Measurements from ENCODE around the gene IQCB1. TPM values are rescaled to one million over a fixed set of nuclear protein-coding genes. Genes with fewer than 3 reads are reported as not detected.

The IQCB1 gene
- total and polyA plus RNA-seq, 9 of the 15 experiments (the other 6 are each of a cell fraction or from before 2014, with no cell fraction given), result 21.1 to 38.1 (median 27.5) TPM

DNA sequence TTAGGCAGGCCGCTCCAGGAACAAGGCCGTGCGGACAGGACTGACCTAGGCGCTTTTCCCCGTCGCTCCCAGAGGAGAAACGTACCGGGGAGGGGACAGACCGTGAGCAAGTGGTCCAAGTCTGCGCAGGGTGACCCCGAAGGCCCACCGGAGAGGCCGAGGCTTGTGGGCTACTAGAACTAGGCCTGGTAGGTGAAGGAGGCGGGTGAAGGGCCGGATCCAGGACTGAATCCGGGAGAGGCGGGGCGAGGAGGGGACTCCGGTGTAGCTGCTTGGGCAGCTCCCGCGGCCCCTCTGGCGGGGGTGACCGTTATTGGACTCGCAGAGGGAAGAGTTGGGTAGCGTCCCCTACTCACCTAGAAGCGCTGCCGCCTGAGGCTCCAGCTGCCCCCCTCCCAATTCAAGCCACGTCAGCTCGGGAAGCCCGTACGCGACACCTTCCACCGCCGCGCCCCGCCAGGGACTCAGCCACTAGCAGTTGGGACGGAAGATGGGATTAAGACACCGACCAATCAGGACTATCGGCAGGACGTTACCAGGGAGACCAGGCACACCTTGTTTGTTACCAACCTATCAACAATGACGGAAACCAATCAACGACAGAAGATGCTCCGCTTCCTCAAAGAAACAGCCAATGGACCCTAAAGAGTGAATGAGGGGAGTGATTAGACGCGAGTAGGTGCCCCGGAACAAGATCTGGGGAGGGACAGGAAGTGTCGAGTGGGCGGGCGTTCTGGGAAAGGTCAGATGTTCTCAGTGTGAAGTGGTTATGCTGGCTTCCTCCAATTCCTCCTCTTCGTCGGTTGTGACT lies 85.4 kb downstream of the IQCB1 start, which contains the start of gene GOLGB1 (continued):
- TF ChIP-seq, protein P1, sequence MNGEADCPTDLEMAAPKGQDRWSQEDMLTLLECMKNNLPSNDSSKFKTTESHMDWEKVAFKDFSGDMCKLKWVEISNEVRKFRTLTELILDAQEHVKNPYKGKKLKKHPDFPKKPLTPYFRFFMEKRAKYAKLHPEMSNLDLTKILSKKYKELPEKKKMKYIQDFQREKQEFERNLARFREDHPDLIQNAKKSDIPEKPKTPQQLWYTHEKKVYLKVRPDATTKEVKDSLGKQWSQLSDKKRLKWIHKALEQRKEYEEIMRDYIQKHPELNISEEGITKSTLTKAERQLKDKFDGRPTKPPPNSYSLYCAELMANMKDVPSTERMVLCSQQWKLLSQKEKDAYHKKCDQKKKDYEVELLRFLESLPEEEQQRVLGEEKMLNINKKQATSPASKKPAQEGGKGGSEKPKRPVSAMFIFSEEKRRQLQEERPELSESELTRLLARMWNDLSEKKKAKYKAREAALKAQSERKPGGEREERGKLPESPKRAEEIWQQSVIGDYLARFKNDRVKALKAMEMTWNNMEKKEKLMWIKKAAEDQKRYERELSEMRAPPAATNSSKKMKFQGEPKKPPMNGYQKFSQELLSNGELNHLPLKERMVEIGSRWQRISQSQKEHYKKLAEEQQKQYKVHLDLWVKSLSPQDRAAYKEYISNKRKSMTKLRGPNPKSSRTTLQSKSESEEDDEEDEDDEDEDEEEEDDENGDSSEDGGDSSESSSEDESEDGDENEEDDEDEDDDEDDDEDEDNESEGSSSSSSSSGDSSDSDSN (IDR thresholded peaks at IDR 0.05; ENCODE audit: borderline replicate concordance in 1 of 2, low read depth in 2 of 2, low read length in 2 of 2), result 0 out of 4 replicates have a peak, but pooled peaks of 1 of the 2 experiments have one; percentile 62
- TF ChIP-seq, protein P2, sequence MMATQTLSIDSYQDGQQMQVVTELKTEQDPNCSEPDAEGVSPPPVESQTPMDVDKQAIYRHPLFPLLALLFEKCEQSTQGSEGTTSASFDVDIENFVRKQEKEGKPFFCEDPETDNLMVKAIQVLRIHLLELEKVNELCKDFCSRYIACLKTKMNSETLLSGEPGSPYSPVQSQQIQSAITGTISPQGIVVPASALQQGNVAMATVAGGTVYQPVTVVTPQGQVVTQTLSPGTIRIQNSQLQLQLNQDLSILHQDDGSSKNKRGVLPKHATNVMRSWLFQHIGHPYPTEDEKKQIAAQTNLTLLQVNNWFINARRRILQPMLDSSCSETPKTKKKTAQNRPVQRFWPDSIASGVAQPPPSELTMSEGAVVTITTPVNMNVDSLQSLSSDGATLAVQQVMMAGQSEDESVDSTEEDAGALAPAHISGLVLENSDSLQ (IDR thresholded peaks at IDR 0.05), result peak; percentile 95
- TF ChIP-seq ZNF212 (CRISPR knock-in tag; IDR thresholded peaks at IDR 0.05), result no peak
- no peak for TF ChIP-seq KAT8 (IDR thresholded peaks at IDR 0.05; ENCODE audit: low read depth)
- TF ChIP-seq, protein P3, sequence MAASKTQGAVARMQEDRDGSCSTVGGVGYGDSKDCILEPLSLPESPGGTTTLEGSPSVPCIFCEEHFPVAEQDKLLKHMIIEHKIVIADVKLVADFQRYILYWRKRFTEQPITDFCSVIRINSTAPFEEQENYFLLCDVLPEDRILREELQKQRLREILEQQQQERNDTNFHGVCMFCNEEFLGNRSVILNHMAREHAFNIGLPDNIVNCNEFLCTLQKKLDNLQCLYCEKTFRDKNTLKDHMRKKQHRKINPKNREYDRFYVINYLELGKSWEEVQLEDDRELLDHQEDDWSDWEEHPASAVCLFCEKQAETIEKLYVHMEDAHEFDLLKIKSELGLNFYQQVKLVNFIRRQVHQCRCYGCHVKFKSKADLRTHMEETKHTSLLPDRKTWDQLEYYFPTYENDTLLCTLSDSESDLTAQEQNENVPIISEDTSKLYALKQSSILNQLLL (CRISPR knock-in tag; IDR thresholded peaks at IDR 0.05; ENCODE audit: borderline replicate concordance), result no peak
- no peak for TF ChIP-seq ZNF311 (CRISPR knock-in tag; IDR thresholded peaks at IDR 0.05)
- TF ChIP-seq ILF3 (IDR thresholded peaks at IDR 0.05; ENCODE audit: borderline replicate concordance), result no peak
- 0 out of 2 replicates have a peak, but pooled peaks have one; percentile 17 for TF ChIP-seq ESRRA (IDR thresholded peaks at IDR 0.05; ENCODE audit: borderline replicate concordance, low read depth)
- no peak for TF ChIP-seq RNF2 (IDR thresholded peaks at IDR 0.05)
- no peak for TF ChIP-seq ZNF133 (CRISPR knock-in tag; IDR thresholded peaks at IDR 0.05)
- TF ChIP-seq GATAD2A (IDR thresholded peaks at IDR 0.05), result no peak
- no peak for TF ChIP-seq ERF (CRISPR knock-in tag; IDR thresholded peaks at IDR 0.05)
- no peak for TF ChIP-seq FUS (optimal IDR thresholded peaks at IDR 0.05; ENCODE audit: low read depth, low read length)
- TF ChIP-seq ZNF140 (CRISPR knock-in tag; IDR thresholded peaks at IDR 0.05), result no peak
- TF ChIP-seq HDGF (IDR thresholded peaks at IDR 0.05), result no peak
- no peak for TF ChIP-seq HDAC6 (IDR thresholded peaks at IDR 0.05; ENCODE audit: low read depth, low read length)
- TF ChIP-seq CSDE1 (IDR thresholded peaks at IDR 0.05), result peak in 1 of 2 experiments; percentile 68; a peak in 1 of 4 replicates
- no peak for TF ChIP-seq ZNF12 (CRISPR knock-in tag; IDR thresholded peaks at IDR 0.05)
- TF ChIP-seq HLTF (IDR thresholded peaks at IDR 0.05), result no peak
- TF ChIP-seq, protein P4, sequence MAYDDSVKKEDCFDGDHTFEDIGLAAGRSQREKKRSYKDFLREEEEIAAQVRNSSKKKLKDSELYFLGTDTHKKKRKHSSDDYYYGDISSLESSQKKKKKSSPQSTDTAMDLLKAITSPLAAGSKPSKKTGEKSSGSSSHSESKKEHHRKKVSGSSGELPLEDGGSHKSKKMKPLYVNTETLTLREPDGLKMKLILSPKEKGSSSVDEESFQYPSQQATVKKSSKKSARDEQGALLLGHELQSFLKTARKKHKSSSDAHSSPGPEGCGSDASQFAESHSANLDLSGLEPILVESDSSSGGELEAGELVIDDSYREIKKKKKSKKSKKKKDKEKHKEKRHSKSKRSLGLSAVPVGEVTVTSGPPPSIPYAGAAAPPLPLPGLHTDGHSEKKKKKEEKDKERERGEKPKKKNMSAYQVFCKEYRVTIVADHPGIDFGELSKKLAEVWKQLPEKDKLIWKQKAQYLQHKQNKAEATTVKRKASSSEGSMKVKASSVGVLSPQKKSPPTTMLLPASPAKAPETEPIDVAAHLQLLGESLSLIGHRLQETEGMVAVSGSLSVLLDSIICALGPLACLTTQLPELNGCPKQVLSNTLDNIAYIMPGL (CRISPR knock-in tag; IDR thresholded peaks at IDR 0.05), result no peak
- TF ChIP-seq ZC3H8 (IDR thresholded peaks at IDR 0.05), result no peak
- TF ChIP-seq RBM22 (IDR thresholded peaks at IDR 0.05; ENCODE audit: low read depth, low read length, poor library complexity, severe bottlenecking), result peak; percentile 61
- no peak for TF ChIP-seq JUNB (CRISPR knock-in tag; conservative IDR thresholded peaks at IDR 0.05)

All from K562 (cell line).